Body of pancreas (tissue), 4 donors: ENCODE data around the gene DAPK1.

ENCODE experiments used
- POLR2A ChIP-seq, 3 donors: fragments of 450-650 bp; IDR thresholded peaks; one replicate each; pipeline ENCODE4 v1.6.1; 2016; ENCODE audit warnings: antibody characterized with exemption in 3 of 3, mild to moderate bottlenecking in 2 of 3
- TF ChIP-seq, protein P1 (sequence below), 7 experiments: fragments of 450-650 bp in 4 of 7; fragments of 200-600 bp in 3 of 7; sonication (generic) in 3 of 7; IDR thresholded peaks; one replicate each; pipeline ENCODE4 v1.5.1; 2016 to 2019; ENCODE audit warnings: antibody characterized with exemption in 7 of 7

- TF ChIP-seq, protein P1, sequence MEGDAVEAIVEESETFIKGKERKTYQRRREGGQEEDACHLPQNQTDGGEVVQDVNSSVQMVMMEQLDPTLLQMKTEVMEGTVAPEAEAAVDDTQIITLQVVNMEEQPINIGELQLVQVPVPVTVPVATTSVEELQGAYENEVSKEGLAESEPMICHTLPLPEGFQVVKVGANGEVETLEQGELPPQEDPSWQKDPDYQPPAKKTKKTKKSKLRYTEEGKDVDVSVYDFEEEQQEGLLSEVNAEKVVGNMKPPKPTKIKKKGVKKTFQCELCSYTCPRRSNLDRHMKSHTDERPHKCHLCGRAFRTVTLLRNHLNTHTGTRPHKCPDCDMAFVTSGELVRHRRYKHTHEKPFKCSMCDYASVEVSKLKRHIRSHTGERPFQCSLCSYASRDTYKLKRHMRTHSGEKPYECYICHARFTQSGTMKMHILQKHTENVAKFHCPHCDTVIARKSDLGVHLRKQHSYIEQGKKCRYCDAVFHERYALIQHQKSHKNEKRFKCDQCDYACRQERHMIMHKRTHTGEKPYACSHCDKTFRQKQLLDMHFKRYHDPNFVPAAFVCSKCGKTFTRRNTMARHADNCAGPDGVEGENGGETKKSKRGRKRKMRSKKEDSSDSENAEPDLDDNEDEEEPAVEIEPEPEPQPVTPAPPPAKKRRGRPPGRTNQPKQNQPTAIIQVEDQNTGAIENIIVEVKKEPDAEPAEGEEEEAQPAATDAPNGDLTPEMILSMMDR (IDR thresholded peaks at IDR 0.05) = no peak
- TF ChIP-seq POLR2A (IDR thresholded peaks at IDR 0.05) = no peak
These were observed 173.1 kb downstream of the DAPK1 start for GRCh38 chr9:87670572-87671264.
